HUES6 (cell line): ENCODE results near the gene PTMA.
A peak's percentile ranks its signal among the peaks of the same experiment; 100 is the strongest.

Source experiments
- H3K27ac ChIP-seq: 2 replicates; pipeline ENCODE4 v1.7.0; 2013; ENCODE audit warnings: low read depth, mild to moderate bottlenecking, low read length, inconsistent platforms
- H3K27me3 ChIP-seq: 2 replicates; pipeline ENCODE4 v1.6.1; 2013; ENCODE audit warnings: low read length; ENCODE audit not compliant: control insufficient read depth, insufficient read depth
- H3K36me3 ChIP-seq: 2 replicates; pipeline ENCODE4 v1.6.1; 2013; ENCODE audit warnings: low read length; ENCODE audit not compliant: control insufficient read depth, insufficient read depth
- H3K4me1 ChIP-seq: 2 replicates; pipeline ENCODE4 v1.6.1; 2013; ENCODE audit warnings: low read length; ENCODE audit not compliant: control insufficient read depth, insufficient read depth
- H3K4me3 ChIP-seq: 2 replicates; pipeline ENCODE4 v1.5.1; 2013; ENCODE audit warnings: low read depth, low read length
- H3K9ac ChIP-seq: one replicate; pipeline ENCODE4 v1.6.1; 2013; ENCODE audit warnings: mild to moderate bottlenecking, low read length
- H3K9me3 ChIP-seq: 2 replicates; pipeline ENCODE4 v1.6.1; 2013; ENCODE audit warnings: low read depth, low read length; ENCODE audit not compliant: control insufficient read depth, insufficient read depth

The PTMA gene

GRCh38 chr2:231687133-231687852 is 21.0 kb upstream of the PTMA start:
- Histone ChIP-seq H3K27ac (peak overlapping the region; percentile 39; the same call in 1 of the 2 replicates), H3K27me3 (no peaks in the 10 kb centered on the region), H3K4me1 (peaks cover 44% of the 10 kb centered on the region), H3K9ac (peak overlapping the region; percentile 76), H3K36me3 (no peaks in the 10 kb centered on the region), H3K4me3 (peak overlapping the region; percentile 47), H3K9me3 (no peaks in the 10 kb centered on the region)

DNA sequence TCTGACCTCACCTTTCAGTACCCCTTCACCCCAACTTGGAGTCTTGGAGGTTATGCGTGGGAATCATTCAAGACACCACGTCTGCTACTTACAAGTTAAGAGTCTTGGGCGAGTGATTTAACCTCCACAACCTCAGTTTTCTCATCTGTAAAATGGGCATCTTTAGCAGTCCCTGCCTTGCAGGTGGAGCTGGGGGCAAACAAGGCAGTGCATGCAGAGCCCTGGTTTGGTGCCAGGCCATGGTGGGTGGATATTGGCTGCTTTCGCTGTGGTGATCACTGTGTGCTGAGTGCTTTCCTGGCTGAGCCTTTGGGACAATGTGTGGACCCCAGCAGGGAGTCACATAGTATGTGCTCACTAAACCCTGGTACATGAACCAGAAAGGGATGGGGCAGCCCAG is 20.4 kb upstream of the PTMA start:
- Histone ChIP-seq H3K27me3 (no peaks in the 10 kb centered on the region), H3K4me1 (peaks cover 37% of the 10 kb centered on the region), H3K36me3 (no peaks in the 10 kb centered on the region), H3K4me3 (peak overlapping the region; percentile 47; the same call in 1 of the 2 replicates), H3K9ac (peak overlapping the region; percentile 76), H3K27ac (no peak overlapping the region), H3K9me3 (no peaks in the 10 kb centered on the region)

GRCh38 chr2:231688719-231689118 is 19.6 kb upstream of the PTMA start:
- H3K9me3 ChIP-seq, result no peaks in the 10 kb centered on the region
- no peaks in the 10 kb centered on the region for H3K27me3 ChIP-seq
- H3K36me3 ChIP-seq, result no peaks in the 10 kb centered on the region
- no peak overlapping the region for H3K4me3 ChIP-seq
- peaks cover 37% of the 10 kb centered on the region for H3K4me1 ChIP-seq
- no peak overlapping the region for H3K27ac ChIP-seq
- no peak overlapping the region for H3K9ac ChIP-seq

- H3K27me3 ChIP-seq, result no peaks in the 10 kb centered on the region
- peaks cover 37% of the 10 kb centered on the region for H3K4me1 ChIP-seq
- no peak overlapping the region for H3K9ac ChIP-seq
- no peaks in the 10 kb centered on the region for H3K9me3 ChIP-seq
- H3K36me3 ChIP-seq, result no peaks in the 10 kb centered on the region
- no peak overlapping the region for H3K4me3 ChIP-seq
- H3K27ac ChIP-seq, result no peak overlapping the region
These were observed 19.0 kb upstream of the PTMA start for GRCh38 chr2:231689124-231689893.

GRCh38 chr2:231691251-231691772 is 17.0 kb upstream of the PTMA start:
- H3K27ac ChIP-seq, result no peak overlapping the region
- no peaks in the 10 kb centered on the region for H3K36me3 ChIP-seq
- H3K4me1 ChIP-seq, result peaks cover 24% of the 10 kb centered on the region
- H3K9me3 ChIP-seq, result no peaks in the 10 kb centered on the region
- H3K27me3 ChIP-seq, result no peaks in the 10 kb centered on the region
- H3K9ac ChIP-seq, result no peak overlapping the region
- no peak overlapping the region for H3K4me3 ChIP-seq

DNA sequence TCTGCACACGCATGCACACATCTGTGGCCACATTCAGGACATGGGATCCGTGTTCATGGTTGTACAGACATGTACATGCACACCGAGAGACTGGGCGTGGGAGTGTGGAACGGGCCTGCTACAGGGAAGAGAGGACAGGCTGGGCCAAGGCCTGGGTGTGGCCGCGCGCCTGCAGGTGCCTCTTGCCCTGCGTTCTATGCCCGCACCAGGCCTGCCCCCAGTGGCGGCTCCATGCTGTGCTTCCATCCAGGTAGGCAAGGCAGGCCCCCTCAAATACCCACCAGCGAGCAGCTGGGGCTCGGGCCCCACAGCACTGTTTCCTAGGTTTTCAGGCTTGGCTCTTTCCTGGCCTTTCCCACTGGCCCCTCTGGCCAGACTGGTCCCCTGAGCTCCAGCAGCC is 15.5 kb upstream of the PTMA start:
- H3K9ac ChIP-seq, result no peak overlapping the region

GRCh38 chr2:231693956-231694355 is 14.4 kb upstream of the PTMA start:
- Histone ChIP-seq H3K4me1 (peaks cover 8% of the 10 kb centered on the region; the same call in 1 of the 2 replicates), H3K9ac (no peak overlapping the region), H3K27me3 (no peaks in the 10 kb centered on the region), H3K4me3 (no peak overlapping the region), H3K9me3 (no peaks in the 10 kb centered on the region), H3K36me3 (no peaks in the 10 kb centered on the region), H3K27ac (no peak overlapping the region)

More for the DNA sequence above, 15.5 kb upstream of the PTMA start:
- peaks cover 9% of the 10 kb centered on the region for H3K4me1 ChIP-seq
- H3K27me3 ChIP-seq, result no peaks in the 10 kb centered on the region
- no peaks in the 10 kb centered on the region for H3K36me3 ChIP-seq
- H3K9me3 ChIP-seq, result no peaks in the 10 kb centered on the region
- H3K27ac ChIP-seq, result no peak overlapping the region
- no peak overlapping the region for H3K4me3 ChIP-seq

GRCh38 chr2:231696004-231696367 is 12.3 kb upstream of the PTMA start:
- Histone ChIP-seq H3K27ac (no peak overlapping the region), H3K4me3 (no peak overlapping the region), H3K4me1 (0 out of 2 replicates have a peak, but pooled peaks cover 4% of the 10 kb centered on the region), H3K9me3 (no peaks in the 10 kb centered on the region), H3K36me3 (no peaks in the 10 kb centered on the region), H3K9ac (no peak overlapping the region), H3K27me3 (no peaks in the 10 kb centered on the region)

DNA sequence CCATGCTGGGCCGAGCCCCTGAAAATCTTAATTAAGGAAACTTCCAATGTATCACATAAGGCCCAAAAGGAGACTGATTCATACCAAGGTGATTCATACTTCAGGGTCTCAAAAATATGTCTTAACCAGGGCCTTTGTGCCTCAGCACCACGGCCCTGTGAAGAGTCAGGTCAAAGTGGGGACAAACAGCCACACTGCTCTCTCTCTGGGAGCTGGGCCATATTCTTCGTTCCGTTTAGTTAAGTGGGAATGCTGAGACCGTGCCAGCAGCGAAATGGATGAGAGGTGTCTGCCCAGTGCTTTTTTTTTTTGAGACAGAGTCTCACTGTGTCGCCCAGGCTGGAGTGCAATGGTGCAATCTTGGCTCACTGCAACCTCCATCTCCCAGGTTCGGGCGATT is 9.3 kb upstream of the PTMA start:
- Histone ChIP-seq H3K27ac (no peak overlapping the region), H3K27me3 (no peaks in the 10 kb centered on the region), H3K9ac (no peak overlapping the region), H3K4me1 (peaks cover 6% of the 10 kb centered on the region; the same call in 1 of the 2 replicates), H3K36me3 (no peaks in the 10 kb centered on the region), H3K4me3 (no peak overlapping the region), H3K9me3 (no peaks in the 10 kb centered on the region)

DNA sequence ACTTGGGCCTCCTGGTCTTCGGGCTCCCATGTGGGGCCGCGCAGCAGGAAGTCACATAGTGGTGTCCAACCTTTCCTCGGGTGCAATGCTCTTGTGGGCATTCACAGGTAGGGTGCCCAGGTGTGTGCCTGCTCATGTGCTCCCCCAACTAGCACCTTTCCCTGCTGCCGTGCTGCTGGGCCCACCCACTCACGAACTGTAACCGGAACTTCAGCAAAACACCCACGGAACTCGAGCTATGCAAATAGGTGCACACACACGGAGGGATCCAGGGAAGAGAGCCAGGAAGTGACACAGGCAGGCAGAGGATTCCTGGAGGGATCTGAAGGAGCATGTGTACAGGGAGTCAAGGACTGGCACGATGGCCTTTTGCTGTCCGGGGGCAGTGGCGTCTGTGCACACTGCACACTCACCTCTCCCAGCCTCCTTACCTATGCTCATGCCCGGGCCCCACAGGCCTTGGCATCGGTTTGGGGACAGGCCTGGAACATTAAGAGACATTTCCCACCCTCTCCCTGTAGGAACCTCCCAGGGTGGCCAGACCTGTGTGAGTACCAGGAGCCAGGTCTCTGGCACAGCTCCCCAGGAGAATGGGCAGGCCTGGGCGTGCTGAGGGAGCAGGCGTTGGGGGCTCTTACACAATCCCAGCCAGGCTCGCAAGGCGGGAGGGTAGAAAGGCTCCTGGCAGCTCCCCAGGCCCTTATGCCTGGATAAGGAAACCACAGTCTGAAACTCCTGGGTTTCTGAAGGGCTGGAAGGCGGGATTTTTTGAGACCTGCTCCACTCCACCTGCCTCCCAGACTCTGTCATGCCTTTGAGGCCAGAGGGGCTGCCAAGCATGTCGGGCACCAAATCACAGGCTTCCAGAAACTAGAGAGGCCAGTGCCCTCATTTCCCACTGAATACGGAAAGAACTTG is 6.6 kb upstream of the PTMA start:
- no peak overlapping the region for H3K27ac ChIP-seq
- H3K4me3 ChIP-seq, result no peak overlapping the region
- no peaks in the 10 kb centered on the region for H3K9me3 ChIP-seq
- no peaks in the 10 kb centered on the region for H3K36me3 ChIP-seq
- no peaks in the 10 kb centered on the region for H3K27me3 ChIP-seq
- no peak overlapping the region for H3K9ac ChIP-seq
- peaks cover 13% of the 10 kb centered on the region for H3K4me1 ChIP-seq
